HepG2 (cell line): ENCODE results near the gene ZNF83. TPM values are rescaled to one million over a fixed set of nuclear protein-coding genes. Genes with fewer than 3 reads are reported as not detected.
A peak's percentile ranks its signal among the peaks of the same experiment; 100 is the strongest.
"Not testable (repeated sequence)": the region's sequence is repeated elsewhere in the genome, so short reads cannot be mapped to it uniquely, and the experiment has no call there.

Source experiments
- ATAC-seq: fragments of 200-7000 bp; cut with Tn5 transposase; 3 replicates; pipeline ENCODE4 v1.9.1; 2020; ENCODE audit warnings: mild to moderate bottlenecking, moderate library complexity
- BruUV-seq: library from RNA; stranded (reverse); fragments of 400-500 nt; replicated peaks from 2 replicates; lab custom pipeline; 2021; lab: Mats Ljungman, UMichigan
- CTCF ChIA-PET: fragments of 300-600 bp; formaldehyde crosslinking; extraction: SDS; loops from one replicate; lab custom pipeline; 2021; ENCODE audit warnings: low total read pairs, inconsistent platforms, low intra/inter-chr PET ratio; lab: Yijun Ruan, JAX
- POLR2A ChIA-PET: fragments of 350-600 bp; sonication (Branson Sonifier 250); formaldehyde crosslinking; loops from one replicate; lab custom pipeline; 2020; ENCODE audit warnings: antibody characterized with exemption, inconsistent platforms; lab: Yijun Ruan, JAX
- DNase-seq: peaks from one replicate; pipeline ENCODE4 v3.0.0-alpha.2; 2015; ENCODE audit warnings: low spot score
- FAIRE-seq: peaks from 3 replicates; lab custom pipeline; 2011; peaks lifted over from hg19 to GRCh38; lab: Jason Lieb, UNC
- H2AFZ ChIP-seq: one replicate; pipeline ENCODE4 v1.6.1; 2011; ENCODE audit warnings: low read length, inconsistent platforms
- H3K27ac ChIP-seq: fragments of 300-600 bp; 3 replicates; pipeline ENCODE4 v1.8.0; 2011; ENCODE audit warnings: mixed run types, mild to moderate bottlenecking, mixed read lengths, low read length, inconsistent platforms; ENCODE audit not compliant: insufficient read depth; ENCODE audit errors: extremely low read length
- H3K27me3 ChIP-seq, 2 experiments: fragments of 200-600 bp in 1 of 2; 2 replicates in 1 of 2; 3 replicates in 1 of 2; pipeline versions ENCODE4 v1.6.0 to v1.8.0; 2011; ENCODE audit warnings: low read length in 2 of 2, mild to moderate bottlenecking in 2 of 2, moderate library complexity in 2 of 2, inconsistent platforms in 1 of 2; ENCODE audit not compliant: insufficient read depth in 2 of 2, control insufficient read depth in 1 of 2
- H3K36me3 ChIP-seq, 2 experiments: fragments of 200-600 bp in 1 of 2; replicated peaks in 1 of 2; 2 replicates in 1 of 2; 3 replicates in 1 of 2; pipeline versions ENCODE4 v1.5.1 to v1.8.0; 2011; ENCODE audit warnings: low read length in 2 of 2, inconsistent platforms in 1 of 2; ENCODE audit not compliant: insufficient read depth in 2 of 2, control insufficient read depth in 1 of 2
- H3K4me1 ChIP-seq: 2 replicates; pipeline ENCODE4 v1.5.1; 2012; ENCODE audit warnings: low read length, inconsistent platforms; ENCODE audit not compliant: insufficient read depth
- H3K4me2 ChIP-seq: 2 replicates; pipeline ENCODE4 v1.6.0; 2011; ENCODE audit warnings: low read depth, low read length, inconsistent platforms
- H3K4me3 ChIP-seq, 3 experiments: fragments of 200-600 bp in 1 of 3; sonication (generic), shearing (Covaris generic) in 1 of 3; replicated peaks in 1 of 3; 2 replicates each; pipeline ENCODE4 v1.5.1; 2011 to 2016; ENCODE audit warnings: low read length in 3 of 3, inconsistent platforms in 2 of 3, low read depth in 2 of 3, mild to moderate bottlenecking in 2 of 3, control low read depth in 1 of 3, mixed read lengths in 1 of 3; ENCODE audit not compliant: insufficient read depth in 1 of 3
- H3K79me2 ChIP-seq: one replicate; pipeline ENCODE4 v1.6.1; 2011; ENCODE audit warnings: low read length, inconsistent platforms; ENCODE audit not compliant: insufficient read depth
- H3K9ac ChIP-seq: 2 replicates; pipeline ENCODE4 v1.6.0; 2011; ENCODE audit warnings: mild to moderate bottlenecking, low read depth, low read length, inconsistent platforms; ENCODE audit not compliant: insufficient read depth
- H3K9me3 ChIP-seq: 2 replicates; pipeline ENCODE4 v1.5.1; 2012; ENCODE audit warnings: mild to moderate bottlenecking, low read length
- H4K20me1 ChIP-seq: 2 replicates; pipeline ENCODE4 v1.6.0; 2011; ENCODE audit warnings: inconsistent platforms, mild to moderate bottlenecking, low read length, moderate library complexity; ENCODE audit not compliant: insufficient read depth
- ERF ChIP-seq: IDR thresholded peaks from 2 replicates; pipeline ENCODE4 v1.6.1; 2018; ENCODE audit warnings: missing biosample characterization, missing genetic modification reagents
- MAF1 ChIP-seq: sonication (generic); formaldehyde crosslinking; IDR thresholded peaks from 2 replicates; pipeline ENCODE4 v1.5.0; 2020; ENCODE audit warnings: missing genetic modification reagents, borderline replicate concordance
- MEIS2 ChIP-seq: sonication (generic); formaldehyde crosslinking; IDR thresholded peaks from 2 replicates; pipeline ENCODE4 v1.9.0; 2021; ENCODE audit warnings: mild to moderate bottlenecking, missing genetic modification reagents
- RCOR2 ChIP-seq: IDR thresholded peaks from 2 replicates; pipeline ENCODE4 v1.6.1; 2016; ENCODE audit warnings: missing biosample characterization, missing genetic modification reagents
- SAP130 ChIP-seq: IDR thresholded peaks from 2 replicates; pipeline ENCODE4 v1.6.1; 2016; ENCODE audit warnings: low read depth
- ZNF263 ChIP-seq: sonication (generic); formaldehyde crosslinking; IDR thresholded peaks from 2 replicates; pipeline ENCODE4 v1.4.0; 2020; ENCODE audit warnings: missing genetic modification reagents
- ZNF552 ChIP-seq: sonication (generic); formaldehyde crosslinking; IDR thresholded peaks from 2 replicates; pipeline ENCODE4 v1.9.0; 2022; ENCODE audit warnings: missing genetic modification reagents, mild to moderate bottlenecking, borderline replicate concordance
- ZNF605 ChIP-seq: sonication (generic); formaldehyde crosslinking; IDR thresholded peaks from 2 replicates; pipeline ENCODE4 v1.8.0; 2022; ENCODE audit warnings: mild to moderate bottlenecking, missing genetic modification reagents
- WGBS: methylation state at CpG from one replicate; pipeline ENCODE4 v1.1.6; 2017; ENCODE audit warnings: low lambda C conversion rate; 5-methylcytosine and 5-hydroxymethylcytosine counted together
- in situ Hi-C: cut with HindIII; loops from 2 replicates; pipeline ENCODE4 v1.10.0; 2017; ENCODE audit warnings: low pct_unique_long_range_greater_than_20kb; ENCODE audit not compliant: extremely low pct_ligation_motif_present
- intact Hi-C: fragments of 100-400 bp; cut with micrococcal nuclease; formaldehyde crosslinking; loops from one replicate; pipeline ENCODE4 v1.10.0; 2022; ENCODE audit not compliant: unreplicated experiment
- polyA plus RNA-seq, 8 experiments: library from polyadenylated mRNA; depleted of rRNA in 3 of 8; stranded (reverse) in 7 of 8; unstranded in 1 of 8; fragments of >200 nt; fragmentation: Illumina TruSeq in 4 of 8; extraction: Trizol in 4 of 8; gene quantifications; 2 replicates each; pipeline versions ENCODE4 v1.2.1 to v1.2.3, GENCODE V29; 2011 to 2016; ENCODE audit warnings: low read depth in 4 of 8, missing spikeins in 1 of 8, mixed read lengths in 1 of 8; ENCODE audit not compliant: insufficient read depth in 1 of 8
- total RNA-seq, 5 experiments: library from RNA; depleted of rRNA; stranded (reverse); fragments of >200 nt; fragmentation: Illumina TruSeq; extraction: Trizol; gene quantifications; 2 replicates each; pipeline ENCODE4 v1.2.3, GENCODE V29; 2016; ENCODE audit warnings: low read depth in 1 of 5
- TF ChIP-seq, protein P1 (sequence below): sonication (generic); formaldehyde crosslinking; IDR thresholded peaks from 2 replicates; pipeline ENCODE4 v1.5.0; 2020; ENCODE audit warnings: mild to moderate bottlenecking, missing genetic modification reagents, moderate library complexity
- TF ChIP-seq, protein P2 (sequence below): fragments of 450-650 bp; IDR thresholded peaks from 2 replicates; pipeline ENCODE4 v1.6.1; 2016
- TF ChIP-seq, protein P3 (sequence below): IDR thresholded peaks from 2 replicates; pipeline ENCODE4 v1.6.1; 2016; ENCODE audit warnings: mild to moderate bottlenecking, missing biosample characterization, missing genetic modification reagents

Gene ZNF83
- total and polyA plus RNA-seq, 2 of the 13 experiments (the other 11 are each of a cell fraction or from before 2014, with no cell fraction given): 20.4 to 44.5 TPM

DNA sequence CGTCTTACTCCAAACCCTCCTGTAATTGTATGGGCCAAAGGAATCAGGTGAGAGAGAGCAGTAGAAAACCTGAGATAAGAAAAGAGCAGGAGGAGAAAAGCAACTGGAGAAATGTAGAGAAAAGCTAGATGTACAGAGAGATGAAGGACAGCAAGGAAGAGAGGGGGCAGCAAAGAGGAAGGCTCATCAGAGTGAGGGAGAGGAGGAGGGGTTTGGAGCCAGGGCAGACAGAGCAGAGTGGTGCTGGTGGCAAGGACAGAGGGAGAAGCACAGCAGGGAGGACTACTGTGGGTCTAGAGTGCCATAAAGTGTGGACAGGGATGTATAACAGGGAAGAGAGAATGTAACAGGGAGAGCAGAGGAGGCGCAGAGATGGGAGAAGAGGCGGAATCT, 36.2 kb downstream of the ZNF83 start:
- H3K27me3 ChIP-seq, FAIRE-seq, H3K79me2 ChIP-seq, CTCF ChIA-PET, H3K36me3 ChIP-seq, H4K20me1 ChIP-seq, in situ Hi-C loops, BruUV-seq, H2AFZ ChIP-seq: not testable (repeated sequence)
- peak; percentile 76 for TF ChIP-seq ZNF263
- TF ChIP-seq, protein P1, sequence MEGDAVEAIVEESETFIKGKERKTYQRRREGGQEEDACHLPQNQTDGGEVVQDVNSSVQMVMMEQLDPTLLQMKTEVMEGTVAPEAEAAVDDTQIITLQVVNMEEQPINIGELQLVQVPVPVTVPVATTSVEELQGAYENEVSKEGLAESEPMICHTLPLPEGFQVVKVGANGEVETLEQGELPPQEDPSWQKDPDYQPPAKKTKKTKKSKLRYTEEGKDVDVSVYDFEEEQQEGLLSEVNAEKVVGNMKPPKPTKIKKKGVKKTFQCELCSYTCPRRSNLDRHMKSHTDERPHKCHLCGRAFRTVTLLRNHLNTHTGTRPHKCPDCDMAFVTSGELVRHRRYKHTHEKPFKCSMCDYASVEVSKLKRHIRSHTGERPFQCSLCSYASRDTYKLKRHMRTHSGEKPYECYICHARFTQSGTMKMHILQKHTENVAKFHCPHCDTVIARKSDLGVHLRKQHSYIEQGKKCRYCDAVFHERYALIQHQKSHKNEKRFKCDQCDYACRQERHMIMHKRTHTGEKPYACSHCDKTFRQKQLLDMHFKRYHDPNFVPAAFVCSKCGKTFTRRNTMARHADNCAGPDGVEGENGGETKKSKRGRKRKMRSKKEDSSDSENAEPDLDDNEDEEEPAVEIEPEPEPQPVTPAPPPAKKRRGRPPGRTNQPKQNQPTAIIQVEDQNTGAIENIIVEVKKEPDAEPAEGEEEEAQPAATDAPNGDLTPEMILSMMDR (CRISPR knock-in tag): peak; percentile 50
- TF ChIP-seq SAP130: 0 out of 2 replicates have a peak, but pooled peaks have one; percentile 30
- Histone ChIP-seq H3K9me3 (peaks cover 43% of the 10 kb centered on the region), H3K4me2 (peak overlapping the region; percentile 74), H3K4me3 (peak overlapping the region; percentile 41 to 73 (median 71); a peak in 5 of 6 replicates), H3K9ac (peak overlapping the region; percentile 73; the same call in 1 of the 2 replicates), H3K27ac (peak overlapping the region; percentile 82), H3K4me1 (peaks cover 17% of the 10 kb centered on the region)
- 75% methylated on average over 3 of the region's 3 CpGs for WGBS
- ATAC-seq: peak; percentile 54
- POLR2A ChIA-PET: interaction anchor here (0.8 kb wide), 1 partner anchor 87 kb away, joined by 3 read pairs; no protein-coding TSS in a partner anchor
- intact Hi-C loops: loop anchor here (2.0 kb wide), 1 partner anchor 27 kb away; no protein-coding TSS in a partner anchor
- peak; percentile 21 for DNase-seq

DNA sequence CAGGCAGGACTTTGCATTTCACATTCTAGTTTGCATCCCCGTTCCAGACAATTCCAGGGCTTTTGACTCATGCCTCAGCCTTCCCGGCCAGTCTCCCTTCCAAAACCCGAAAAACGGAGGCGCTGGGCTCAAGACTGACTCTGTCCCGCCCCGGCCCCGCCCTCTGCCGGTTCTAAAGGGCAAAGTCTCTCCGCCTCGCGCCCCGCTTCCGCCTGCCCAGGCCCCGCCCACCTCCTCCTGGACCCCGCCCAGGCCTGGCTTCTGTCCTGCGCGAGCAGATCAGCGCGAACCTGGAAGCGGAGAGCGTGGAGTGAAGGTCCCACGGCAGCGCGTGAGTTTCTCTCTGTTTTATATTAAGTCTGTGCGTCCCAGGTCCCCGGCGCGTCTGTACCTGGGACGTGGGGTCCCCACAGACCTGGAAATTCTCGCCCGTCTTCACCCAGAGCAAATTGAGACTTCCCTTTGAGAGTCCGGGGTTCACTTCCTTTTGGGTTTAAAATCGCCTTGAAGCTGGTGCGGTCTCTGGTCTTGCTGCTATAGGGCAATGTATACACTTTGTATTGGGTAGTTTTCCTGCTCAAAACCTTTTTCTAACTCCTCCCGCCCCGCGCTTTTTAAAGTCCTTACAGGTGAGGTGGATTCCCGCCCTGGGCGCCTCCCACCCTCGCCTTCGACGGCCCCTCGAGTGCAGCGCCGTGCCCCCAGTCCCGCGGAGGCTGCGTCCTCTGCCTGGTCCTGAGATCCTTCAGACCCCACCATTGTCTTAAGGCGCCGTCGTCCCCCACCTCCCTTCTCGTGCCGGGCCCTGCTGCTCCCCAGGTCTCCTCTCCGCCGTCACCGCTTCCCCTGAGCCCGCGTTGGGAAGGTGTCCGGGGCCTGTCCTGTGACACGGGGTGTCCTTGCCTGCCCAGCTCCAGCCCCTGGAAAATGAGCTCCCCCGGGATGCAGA, 36.9 kb downstream of the ZNF83 start:
- Histone ChIP-seq H3K27me3 (no peaks in the 10 kb centered on the region), H3K9me3 (peaks cover 45% of the 10 kb centered on the region), H3K4me2 (peak overlapping the region; percentile 74), H3K4me3 (peak overlapping the region; percentile 41 to 73 (median 71); a peak in 5 of 6 replicates), H3K27ac (peak overlapping the region; percentile 82), H3K9ac (peak overlapping the region; percentile 73), H3K4me1 (peaks cover 17% of the 10 kb centered on the region), H2AFZ (no peak overlapping the region), H4K20me1 (no peaks in the 10 kb centered on the region), H3K79me2 (peaks cover 9% of the 10 kb centered on the region), H3K36me3 (no peaks in the 10 kb centered on the region; a peak in 1 of 5 replicates)
- in situ Hi-C loops: no loop called here
- ChIA-PET CTCF (no interaction called here), POLR2A (interaction anchor here (0.8 kb wide), 1 partner anchor 87 kb away, joined by 3 read pairs; no protein-coding TSS in a partner anchor)
- TSS peak; percentile 73 for BruUV-seq
- 39% methylated on average over 58 of the region's 62 CpGs for WGBS
- no peak for FAIRE-seq
- intact Hi-C loops: loop anchor here (2.0 kb wide), 1 partner anchor 28 kb away; no protein-coding TSS in a partner anchor
- peak; percentile 95 for ATAC-seq
- DNase-seq: peak; percentile 74
- TF ChIP-seq ZNF552 (CRISPR knock-in tag): no peak
- TF ChIP-seq RCOR2 (CRISPR knock-in tag): no peak
- no peak for TF ChIP-seq MAF1 (CRISPR knock-in tag)
- TF ChIP-seq MEIS2: 0 out of 2 replicates have a peak, but pooled peaks have one; percentile 25
- TF ChIP-seq, protein P2, sequence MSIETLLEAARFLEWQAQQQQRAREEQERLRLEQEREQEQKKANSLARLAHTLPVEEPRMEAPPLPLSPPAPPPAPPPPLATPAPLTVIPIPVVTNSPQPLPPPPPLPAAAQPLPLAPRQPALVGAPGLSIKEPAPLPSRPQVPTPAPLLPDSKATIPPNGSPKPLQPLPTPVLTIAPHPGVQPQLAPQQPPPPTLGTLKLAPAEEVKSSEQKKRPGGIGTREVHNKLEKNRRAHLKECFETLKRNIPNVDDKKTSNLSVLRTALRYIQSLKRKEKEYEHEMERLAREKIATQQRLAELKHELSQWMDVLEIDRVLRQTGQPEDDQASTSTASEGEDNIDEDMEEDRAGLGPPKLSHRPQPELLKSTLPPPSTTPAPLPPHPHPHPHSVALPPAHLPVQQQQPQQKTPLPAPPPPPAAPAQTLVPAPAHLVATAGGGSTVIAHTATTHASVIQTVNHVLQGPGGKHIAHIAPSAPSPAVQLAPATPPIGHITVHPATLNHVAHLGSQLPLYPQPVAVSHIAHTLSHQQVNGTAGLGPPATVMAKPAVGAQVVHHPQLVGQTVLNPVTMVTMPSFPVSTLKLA: no peak
- peak; percentile 59; the same call in 1 of the 2 replicates for TF ChIP-seq ZNF605
- peak; percentile 14; the same call in 1 of the 2 replicates for TF ChIP-seq ERF (CRISPR knock-in tag)
- TF ChIP-seq, protein P3, sequence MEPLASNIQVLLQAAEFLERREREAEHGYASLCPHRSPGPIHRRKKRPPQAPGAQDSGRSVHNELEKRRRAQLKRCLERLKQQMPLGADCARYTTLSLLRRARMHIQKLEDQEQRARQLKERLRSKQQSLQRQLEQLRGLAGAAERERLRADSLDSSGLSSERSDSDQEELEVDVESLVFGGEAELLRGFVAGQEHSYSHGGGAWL (CRISPR knock-in tag): no peak
